ENCODE results near the gene D2HGDH. TPM values are rescaled to one million over a fixed set of nuclear protein-coding genes. Genes with fewer than 3 reads are reported as not detected.
"Not testable (repeated sequence)": the region's sequence is repeated elsewhere in the genome, so short reads cannot be mapped to it uniquely, and the experiment has no call there.

Gene D2HGDH
- total and polyA plus RNA-seq, 10 of the 15 experiments (the other 5 are each of a cell fraction or from before 2014, with no cell fraction given): 0.52 to 32.1 (median 11.0) TPM

- H3K4me1 ChIP-seq (ENCODE audit: control insufficient read depth, insufficient read depth, low read length): peaks cover 19% of the 10 kb centered on the region
- in situ Hi-C loops (cut with MboI); H3K4me3 ChIP-seq; FAIRE-seq; H3K36me3 ChIP-seq (ENCODE audit: control insufficient read depth in 2 of 2, insufficient read depth in 2 of 2, low read length in 1 of 2); SMC1A ChIA-PET (ENCODE audit: uncharacterized antibody, unreplicated experiment); H4K20me1 ChIP-seq (ENCODE audit: control insufficient read depth, insufficient read depth); H3K27me3 ChIP-seq (replicated peaks in 1 of 2; ENCODE audit: control insufficient read depth in 2 of 2, insufficient read depth in 2 of 2, low read length in 1 of 2); POLR2A ChIA-PET; DNase-seq (ENCODE audit: low read depth, low spot score); H2AFZ ChIP-seq (ENCODE audit: control insufficient read depth, low read depth, low read length); BruUV-seq (replicated peaks); H3K27ac ChIP-seq (ENCODE audit: control insufficient read depth, insufficient read depth); ATAC-seq; H3K9me3 ChIP-seq (replicated peaks; ENCODE audit: control insufficient read depth, insufficient read depth, low read length); RAD21 ChIA-PET (ENCODE audit: unreplicated experiment); H3K9ac ChIP-seq (ENCODE audit: control insufficient read depth, insufficient read depth, low read length); H3K79me2 ChIP-seq (ENCODE audit: control insufficient read depth, insufficient read depth, low read length); H3K4me2 ChIP-seq (ENCODE audit: control insufficient read depth, insufficient read depth); intact Hi-C loops (cut with micrococcal nuclease; ENCODE audit: unreplicated experiment); CTCF ChIA-PET: not testable (repeated sequence)
- 69% methylated on average over 3 of the region's 3 CpGs for WGBS (ENCODE audit: insufficient coverage, insufficient replicate concordance, low lambda C conversion rate, missing lambda C conversion rate)
Observed at GRCh38 chr2:241791385-241791784, 57.0 kb downstream of the D2HGDH start.

DNA sequence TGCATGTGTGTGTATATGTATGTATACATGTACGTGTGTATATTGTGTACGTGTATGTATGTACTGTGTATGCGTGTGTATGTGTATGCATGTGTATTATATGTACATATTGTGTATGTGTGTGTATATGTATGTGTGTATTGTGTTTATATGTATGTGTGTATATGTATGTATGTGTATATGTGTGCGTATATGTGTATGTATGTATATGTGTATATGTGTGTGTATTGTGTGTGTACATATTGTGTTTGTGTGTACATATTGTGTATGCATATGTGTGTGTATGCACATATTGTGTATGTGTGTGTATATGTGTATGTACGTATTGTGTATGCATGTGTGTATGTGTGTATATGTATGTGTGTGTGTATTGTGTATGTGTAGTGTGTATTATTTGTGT lies 59.0 kb downstream of the D2HGDH start:
- H3K36me3 ChIP-seq (ENCODE audit: control insufficient read depth in 2 of 2, insufficient read depth in 2 of 2, low read length in 1 of 2): no peaks in the 10 kb centered on the region
- FAIRE-seq (peak; percentile 47), DNase-seq (ENCODE audit: low read depth, low spot score) (no peak), ATAC-seq (no peak)
- RAD21 ChIA-PET (ENCODE audit: unreplicated experiment): no interaction called here
- intact Hi-C loops (cut with micrococcal nuclease; ENCODE audit: unreplicated experiment): no loop called here
- 75% methylated on average over 5 of the region's 5 CpGs for WGBS (ENCODE audit: insufficient coverage, insufficient replicate concordance, low lambda C conversion rate, missing lambda C conversion rate)
- no TSS peak for BruUV-seq (replicated peaks)
- peaks cover 11% of the 10 kb centered on the region for H3K4me1 ChIP-seq (ENCODE audit: control insufficient read depth, insufficient read depth, low read length)
- H3K9ac ChIP-seq (ENCODE audit: control insufficient read depth, insufficient read depth, low read length): no peak overlapping the region
- SMC1A ChIA-PET (ENCODE audit: uncharacterized antibody, unreplicated experiment): no interaction called here
- no peak overlapping the region for H3K4me2 ChIP-seq (ENCODE audit: control insufficient read depth, insufficient read depth)
- CTCF ChIA-PET: no interaction called here
- no peak overlapping the region for H3K4me3 ChIP-seq
- no peaks in the 10 kb centered on the region for H3K79me2 ChIP-seq (ENCODE audit: control insufficient read depth, insufficient read depth, low read length)
- in situ Hi-C loops (cut with MboI): no loop called here
- no peaks in the 10 kb centered on the region for H3K27me3 ChIP-seq (replicated peaks in 1 of 2; ENCODE audit: control insufficient read depth in 2 of 2, insufficient read depth in 2 of 2, low read length in 1 of 2)
- no peaks in the 10 kb centered on the region; the same call in 2 of the 3 replicates for H3K9me3 ChIP-seq (replicated peaks; ENCODE audit: control insufficient read depth, insufficient read depth, low read length)
- no peak overlapping the region for H2AFZ ChIP-seq (ENCODE audit: control insufficient read depth, low read depth, low read length)
- POLR2A ChIA-PET: no interaction called here
- no peak overlapping the region for H3K27ac ChIP-seq (ENCODE audit: control insufficient read depth, insufficient read depth)
- H4K20me1 ChIP-seq (ENCODE audit: control insufficient read depth, insufficient read depth): no peaks in the 10 kb centered on the region
- TF ChIP-seq, protein P1, sequence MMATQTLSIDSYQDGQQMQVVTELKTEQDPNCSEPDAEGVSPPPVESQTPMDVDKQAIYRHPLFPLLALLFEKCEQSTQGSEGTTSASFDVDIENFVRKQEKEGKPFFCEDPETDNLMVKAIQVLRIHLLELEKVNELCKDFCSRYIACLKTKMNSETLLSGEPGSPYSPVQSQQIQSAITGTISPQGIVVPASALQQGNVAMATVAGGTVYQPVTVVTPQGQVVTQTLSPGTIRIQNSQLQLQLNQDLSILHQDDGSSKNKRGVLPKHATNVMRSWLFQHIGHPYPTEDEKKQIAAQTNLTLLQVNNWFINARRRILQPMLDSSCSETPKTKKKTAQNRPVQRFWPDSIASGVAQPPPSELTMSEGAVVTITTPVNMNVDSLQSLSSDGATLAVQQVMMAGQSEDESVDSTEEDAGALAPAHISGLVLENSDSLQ (IDR thresholded peaks at IDR 0.05): no peak
- no peak for TF ChIP-seq SMC3 (IDR thresholded peaks at IDR 0.05; ENCODE audit: borderline replicate concordance, low read length)
- TF ChIP-seq, protein P2, sequence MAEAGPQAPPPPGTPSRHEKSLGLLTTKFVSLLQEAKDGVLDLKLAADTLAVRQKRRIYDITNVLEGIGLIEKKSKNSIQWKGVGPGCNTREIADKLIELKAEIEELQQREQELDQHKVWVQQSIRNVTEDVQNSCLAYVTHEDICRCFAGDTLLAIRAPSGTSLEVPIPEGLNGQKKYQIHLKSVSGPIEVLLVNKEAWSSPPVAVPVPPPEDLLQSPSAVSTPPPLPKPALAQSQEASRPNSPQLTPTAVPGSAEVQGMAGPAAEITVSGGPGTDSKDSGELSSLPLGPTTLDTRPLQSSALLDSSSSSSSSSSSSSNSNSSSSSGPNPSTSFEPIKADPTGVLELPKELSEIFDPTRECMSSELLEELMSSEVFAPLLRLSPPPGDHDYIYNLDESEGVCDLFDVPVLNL (IDR thresholded peaks at IDR 0.05; ENCODE audit: low read depth, low read length): no peak
- TF ChIP-seq RELA (IDR thresholded peaks at IDR 0.05; ENCODE audit: borderline replicate concordance, partially characterized antibody): no peak
- no peak for TF ChIP-seq NFYB (IDR thresholded peaks at IDR 0.05; ENCODE audit: insufficient read depth, low read depth, low read length)
- TF ChIP-seq CREM (IDR thresholded peaks at IDR 0.05; ENCODE audit: low read depth): no peak
- TF ChIP-seq SREBF2 (IDR thresholded peaks at IDR 0.05; ENCODE audit: low read length): no peak
- no peak for TF ChIP-seq IRF4 (IDR thresholded peaks at IDR 0.05; ENCODE audit: low read depth, low read length)
- TF ChIP-seq NFYA (IDR thresholded peaks at IDR 0.05; ENCODE audit: borderline replicate concordance, low read depth, low read length): no peak
- TF ChIP-seq WRNIP1 (IDR thresholded peaks at IDR 0.05; ENCODE audit: borderline replicate concordance, low read depth, low read length): no peak
- TF ChIP-seq ETV6 (conservative IDR thresholded peaks at IDR 0.05 in 1 of 2, IDR thresholded peaks at IDR 0.05 in 1 of 2; ENCODE audit: borderline replicate concordance in 1 of 2, low read depth in 1 of 2): no peak
